ENCODE data around the gene MYCN.

Gene MYCN

DNA sequence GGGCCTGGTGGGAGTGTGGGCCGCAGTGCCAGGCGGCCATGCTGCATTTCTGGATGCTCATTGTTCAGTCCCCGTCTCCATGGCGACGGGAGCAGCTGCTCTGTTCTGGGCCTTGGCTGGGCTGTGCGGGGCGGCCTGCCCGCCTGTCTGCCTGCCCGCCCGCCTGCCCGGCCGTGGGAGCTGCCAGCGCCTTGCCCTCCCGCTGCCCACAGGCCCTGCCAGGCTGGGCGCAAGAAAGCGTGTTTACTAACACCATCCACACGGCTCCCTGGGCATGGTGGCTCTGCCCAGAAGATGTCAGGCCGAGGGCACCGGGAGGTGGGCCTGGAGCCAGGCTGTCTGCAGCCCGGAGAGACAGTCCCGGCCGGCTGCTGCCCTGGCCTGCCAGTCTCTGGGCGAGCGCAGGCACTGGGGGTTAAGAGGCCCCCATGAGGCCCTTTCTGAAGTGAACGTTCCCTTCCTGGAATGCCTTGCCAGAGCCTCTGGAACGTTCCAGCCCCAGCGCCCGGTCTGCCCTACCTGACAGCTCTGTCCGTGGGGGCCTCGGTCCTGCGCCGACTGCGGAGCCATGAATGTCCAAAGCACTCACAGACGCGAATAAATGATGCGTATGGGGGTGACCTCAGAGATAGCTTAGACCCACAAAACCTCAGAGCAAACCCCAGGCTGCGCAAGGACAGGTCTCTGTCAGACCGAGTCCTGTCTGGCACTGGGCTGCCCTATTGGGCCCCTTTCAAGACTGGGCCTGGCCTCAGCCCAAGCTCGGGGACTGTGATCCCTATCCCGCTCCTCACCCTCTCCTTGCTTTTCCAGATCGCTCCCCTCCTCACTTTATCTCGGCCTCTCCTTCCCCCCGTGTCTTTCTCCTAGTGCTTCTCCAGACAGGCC, 44.3 kb downstream of the MYCN start:
- no peak for TF ChIP-seq POLR2A (IDR thresholded peaks at IDR 0.05; ENCODE audit: low read depth, low read length)
- DNase-seq (ENCODE audit: insufficient read length, low spot score) = no peak
- no peak for FAIRE-seq

DNA sequence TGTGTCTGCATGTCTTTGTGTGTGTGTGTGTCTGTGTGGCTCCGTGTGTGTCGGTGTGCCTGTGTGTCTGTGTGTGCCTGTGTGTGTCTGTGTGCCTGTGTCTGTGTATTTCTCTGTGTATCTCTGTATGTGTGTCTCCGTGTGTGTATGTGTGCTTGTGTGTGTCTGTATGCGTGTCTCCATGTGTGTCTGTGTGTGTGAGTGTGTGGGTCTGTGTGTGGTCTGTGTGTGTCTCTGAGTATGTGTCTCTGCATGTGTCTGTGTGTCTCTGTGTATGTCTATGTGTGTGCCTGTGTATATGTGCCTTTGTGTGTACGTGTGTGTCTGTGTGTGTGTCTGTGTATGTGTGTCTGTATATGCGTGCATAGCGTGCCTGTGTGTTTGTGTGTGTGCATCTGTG, 45.2 kb downstream of the MYCN start:
- FAIRE-seq = no peak
- no peak for TF ChIP-seq POLR2A (IDR thresholded peaks at IDR 0.05; ENCODE audit: low read depth, low read length)
- DNase-seq (ENCODE audit: insufficient read length, low spot score) = no peak

DNA sequence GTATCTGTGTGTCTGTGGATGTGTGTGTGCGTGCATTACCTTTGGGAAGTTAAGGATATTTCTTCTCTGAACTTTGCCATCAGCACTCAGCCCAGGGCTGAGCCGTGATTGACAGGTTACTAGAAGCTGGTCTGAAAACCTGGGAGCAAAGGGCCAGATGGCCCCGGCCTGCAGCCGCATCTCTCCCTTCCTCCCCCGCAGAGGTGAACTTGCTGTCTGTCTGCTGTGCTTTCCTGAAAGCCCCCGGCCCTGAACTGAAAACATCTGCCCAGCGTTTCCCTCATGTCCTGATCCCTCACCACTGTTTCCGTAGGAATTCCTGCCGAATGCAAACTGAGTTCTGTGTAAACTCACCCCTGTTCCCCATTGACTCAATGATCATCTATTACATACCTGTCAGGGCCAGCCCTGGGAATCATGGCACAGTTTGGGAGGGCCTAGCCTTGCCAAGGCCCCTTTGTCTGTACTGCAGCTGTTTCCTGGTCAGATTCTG, 45.8 kb downstream of the MYCN start:
- DNase-seq (ENCODE audit: insufficient read length, low spot score) (no peak), FAIRE-seq (no peak)
- no peak for TF ChIP-seq POLR2A (IDR thresholded peaks at IDR 0.05; ENCODE audit: low read depth, low read length)

DNA sequence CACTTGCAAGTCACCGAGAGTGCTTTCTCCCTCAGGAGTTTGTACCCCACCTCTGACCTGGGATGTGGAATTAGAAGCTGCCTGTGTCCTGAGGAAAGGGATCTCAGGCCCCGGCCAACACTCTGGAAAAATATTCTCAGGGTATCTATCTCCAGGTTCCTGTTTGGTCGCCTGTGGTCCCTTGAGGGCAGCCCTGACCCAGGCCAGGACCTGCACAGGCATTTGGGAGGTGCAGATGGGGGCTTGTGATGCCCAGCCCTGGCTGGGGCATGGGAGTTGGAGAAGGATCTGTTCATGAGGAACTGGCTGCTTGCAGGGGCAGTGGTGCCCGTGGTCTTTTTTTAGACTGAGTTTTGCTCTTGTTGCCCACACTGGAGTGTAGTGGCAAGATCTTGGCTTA, 46.3 kb downstream of the MYCN start:
- no peak for TF ChIP-seq POLR2A (IDR thresholded peaks at IDR 0.05; ENCODE audit: low read depth, low read length)
- no peak for FAIRE-seq
- DNase-seq (ENCODE audit: insufficient read length, low spot score) = no peak

DNA sequence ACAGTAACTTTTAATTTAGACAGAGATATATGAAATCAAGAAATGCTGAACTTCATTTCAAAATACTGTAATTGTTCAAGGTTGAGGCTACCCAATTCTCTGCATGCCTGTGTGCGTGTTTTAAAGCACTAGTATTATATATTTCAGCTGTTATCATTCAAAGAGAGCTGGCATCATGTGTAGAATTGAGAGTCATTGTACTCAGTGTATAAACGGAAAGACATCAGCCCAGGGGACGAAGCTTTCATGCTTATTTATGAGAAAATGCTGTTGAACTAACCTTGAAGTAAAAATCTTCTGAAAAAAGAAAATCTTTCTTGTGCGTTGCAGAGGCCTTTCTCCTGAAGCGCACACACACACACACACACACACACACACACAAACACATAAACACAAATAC, 48.4 kb downstream of the MYCN start:
- DNase-seq (ENCODE audit: insufficient read length, low spot score) = no peak
- no peak for TF ChIP-seq POLR2A (IDR thresholded peaks at IDR 0.05; ENCODE audit: low read depth, low read length)
- FAIRE-seq = no peak

DNA sequence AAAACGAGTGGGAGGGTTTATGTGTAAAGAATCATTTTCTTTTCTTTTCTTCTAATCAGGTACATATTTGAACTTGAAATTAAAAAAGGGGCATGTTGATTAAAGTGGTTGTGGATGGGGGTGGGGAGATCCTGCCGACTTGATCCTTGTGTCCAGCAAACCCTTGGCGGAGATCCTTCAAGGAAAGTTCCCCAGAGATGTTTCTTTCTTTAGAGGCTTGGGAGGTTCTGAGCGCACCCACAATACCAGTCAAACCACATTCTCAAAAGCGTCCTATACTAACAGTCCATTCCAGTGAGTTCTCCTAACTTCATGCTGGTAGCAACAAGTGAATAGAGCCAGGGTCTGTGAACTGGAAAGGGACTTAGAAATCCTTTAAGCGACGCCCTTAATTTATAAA, 49.2 kb downstream of the MYCN start:
- FAIRE-seq (no peak), DNase-seq (ENCODE audit: insufficient read length, low spot score) (no peak)
- no peak for TF ChIP-seq POLR2A (IDR thresholded peaks at IDR 0.05; ENCODE audit: low read depth, low read length)

DNA sequence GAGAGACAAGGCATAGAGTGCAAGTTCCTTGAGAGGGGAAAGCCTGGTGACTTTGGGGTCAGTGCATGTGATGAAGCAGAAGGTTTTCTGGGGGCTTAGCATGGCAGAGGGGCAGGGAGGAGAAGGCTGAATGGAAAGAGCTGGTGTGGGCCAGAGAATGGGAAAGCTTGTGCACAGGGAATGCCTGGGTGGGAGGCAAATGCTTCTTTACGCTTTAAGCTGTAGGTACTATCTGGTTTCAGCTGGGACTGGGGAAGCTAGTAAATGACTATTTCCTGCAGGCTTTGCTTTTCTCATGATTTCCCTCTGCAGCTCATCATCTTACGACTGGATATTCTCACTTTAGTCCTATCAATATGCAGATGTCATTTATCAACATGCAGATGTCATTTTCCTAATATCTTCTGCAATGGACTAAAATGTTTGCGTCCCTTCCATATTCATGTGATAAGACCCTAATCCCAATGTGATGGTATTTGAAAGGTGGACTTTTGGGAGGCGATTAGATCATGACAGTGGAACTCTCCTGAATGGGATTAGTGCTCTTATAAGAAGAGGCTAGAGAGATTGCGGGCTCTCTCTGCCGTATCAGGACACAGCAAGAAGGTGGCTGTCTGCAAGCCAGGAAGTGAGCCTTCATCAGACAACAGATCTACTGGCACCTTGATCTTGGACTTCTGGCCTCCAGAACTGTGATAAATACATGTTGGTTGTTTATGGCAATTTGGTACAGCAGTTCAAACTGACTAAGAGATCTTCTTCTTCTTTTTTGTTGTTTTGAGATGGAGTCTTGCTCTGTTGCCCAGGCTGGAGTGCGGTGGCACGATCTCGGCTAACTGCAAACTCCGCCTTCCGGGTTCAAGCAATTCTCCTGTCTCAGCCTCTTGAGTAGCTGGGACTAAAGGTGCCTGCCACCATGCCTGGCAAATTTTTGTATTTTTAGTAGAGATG, 50.1 kb downstream of the MYCN start:
- DNase-seq (ENCODE audit: insufficient read length, low spot score) (no peak), FAIRE-seq (no peak)
- TF ChIP-seq POLR2A (IDR thresholded peaks at IDR 0.05; ENCODE audit: low read depth, low read length) = no peak

DNA sequence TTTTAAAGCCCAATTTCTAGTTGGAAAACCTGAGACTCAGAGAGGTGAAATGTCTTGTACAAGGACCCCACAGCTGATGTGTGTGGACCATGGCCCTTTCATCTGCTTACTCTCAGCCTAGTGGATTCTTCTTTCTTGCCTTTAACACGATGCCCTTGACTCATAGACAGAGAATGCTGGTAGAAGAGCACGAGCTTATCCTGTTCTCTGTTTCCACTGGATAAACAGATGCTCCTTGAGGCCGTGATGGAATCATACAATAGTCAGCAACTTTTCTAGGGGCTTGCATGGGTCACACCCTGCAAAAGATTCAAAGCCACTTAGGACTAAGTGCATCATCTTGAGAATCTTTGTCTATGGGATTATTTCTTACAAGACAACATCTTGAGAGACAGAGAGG, 50.9 kb downstream of the MYCN start:
- DNase-seq (ENCODE audit: insufficient read length, low spot score) = no peak
- FAIRE-seq = no peak
- no peak for TF ChIP-seq POLR2A (IDR thresholded peaks at IDR 0.05; ENCODE audit: low read depth, low read length)

DNA sequence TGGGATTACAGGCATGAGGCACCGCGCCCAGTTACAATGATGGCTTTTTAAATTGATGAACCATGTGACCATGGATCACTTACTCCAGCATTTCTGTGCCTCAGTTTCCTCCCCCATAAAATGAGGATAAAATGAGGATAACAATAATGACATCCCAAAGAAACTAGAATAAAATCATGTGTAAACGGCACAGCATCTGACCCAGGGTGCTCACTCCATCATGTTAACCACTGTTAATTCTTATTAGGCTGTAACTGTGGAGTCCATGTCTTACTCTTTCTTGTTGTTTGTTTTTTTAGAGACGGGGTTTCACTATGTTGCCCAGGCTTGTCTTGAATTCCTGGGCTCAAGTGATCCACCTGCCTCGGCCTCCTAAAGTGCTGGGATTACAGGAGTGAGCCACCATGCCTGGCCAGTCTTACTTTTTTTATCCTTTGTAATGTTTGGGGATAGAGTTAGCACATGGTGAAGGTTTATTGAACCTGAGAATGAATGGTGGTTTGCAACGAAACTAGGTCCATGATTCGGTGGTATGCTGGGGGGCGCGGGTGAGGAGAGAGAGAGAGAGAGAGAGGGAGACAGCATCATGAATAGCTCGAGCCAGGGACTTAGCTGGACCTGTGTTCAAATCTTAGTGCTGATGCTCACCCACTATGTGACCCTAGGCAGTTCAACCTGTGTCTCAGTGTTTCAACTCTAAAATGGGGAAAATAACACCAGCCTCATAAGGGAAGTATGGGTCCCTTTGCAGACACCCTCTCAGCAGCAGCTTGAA, 52.3 kb downstream of the MYCN start:
- no peak for TF ChIP-seq POLR2A (IDR thresholded peaks at IDR 0.05; ENCODE audit: low read depth, low read length)
- FAIRE-seq (no peak), DNase-seq (ENCODE audit: insufficient read length, low spot score) (no peak)

DNA sequence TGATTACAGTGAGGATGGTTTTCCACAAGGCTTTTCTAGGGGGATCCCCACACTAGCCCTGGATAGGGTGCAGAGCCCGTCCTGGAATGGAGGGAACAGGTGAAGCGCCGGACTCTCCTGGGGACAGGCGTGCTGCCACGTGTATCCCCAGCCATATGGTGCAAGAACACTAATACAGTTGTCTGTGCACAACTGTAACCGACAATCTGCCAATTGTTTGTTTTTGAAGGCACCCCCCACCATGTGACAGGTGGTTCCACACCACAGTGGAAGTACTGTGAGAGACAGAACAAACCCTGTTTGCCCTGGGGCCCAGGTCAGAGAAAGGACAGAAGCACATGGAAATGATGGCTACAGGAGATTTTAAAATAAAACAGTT, 52.9 kb downstream of the MYCN start:
- DNase-seq (ENCODE audit: insufficient read length, low spot score) = no peak
- TF ChIP-seq POLR2A (IDR thresholded peaks at IDR 0.05; ENCODE audit: low read depth, low read length) = no peak
- FAIRE-seq = no peak

DNA sequence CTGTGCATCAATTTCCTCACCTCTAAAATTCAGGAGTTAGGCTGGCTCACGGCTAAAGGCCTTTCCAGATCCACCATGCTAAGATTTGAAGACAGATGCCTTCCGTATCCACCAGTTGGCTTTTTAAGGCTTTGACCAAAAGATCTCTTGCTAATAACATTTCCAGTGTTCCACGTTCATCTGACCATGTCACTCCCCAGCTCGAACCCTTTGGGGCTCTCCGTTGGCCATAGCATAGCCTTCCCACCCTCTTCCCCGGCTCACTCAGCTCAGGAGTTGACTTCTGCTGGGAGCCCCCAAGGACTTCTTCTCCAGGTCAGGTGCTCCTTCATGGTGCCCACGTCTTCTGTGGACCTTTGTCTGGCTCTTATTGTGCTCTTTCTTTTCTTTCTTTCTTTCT, 53.3 kb downstream of the MYCN start:
- no peak for TF ChIP-seq POLR2A (IDR thresholded peaks at IDR 0.05; ENCODE audit: low read depth, low read length)
- no peak for FAIRE-seq
- no peak for DNase-seq (ENCODE audit: insufficient read length, low spot score)

DNA sequence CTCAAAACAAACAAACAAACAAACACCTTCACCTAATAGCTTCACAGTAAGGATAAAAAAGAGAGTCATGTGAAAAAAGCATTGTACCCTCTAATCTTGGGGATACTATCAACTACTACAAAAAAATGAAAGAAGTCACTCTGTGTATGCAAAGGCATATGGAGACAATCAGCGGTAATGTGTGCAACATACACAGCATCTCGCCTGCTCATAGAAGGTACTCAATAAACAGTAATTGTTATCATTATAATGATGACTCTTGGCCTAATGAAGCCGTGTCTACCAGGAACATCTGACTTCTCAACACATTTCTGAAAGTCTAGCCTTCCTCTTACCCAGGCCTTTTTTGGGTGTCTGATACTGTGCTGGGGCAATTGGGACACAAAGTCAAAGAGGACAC, 55.3 kb downstream of the MYCN start:
- FAIRE-seq = no peak
- DNase-seq (ENCODE audit: insufficient read length, low spot score) = no peak
- no peak for TF ChIP-seq POLR2A (IDR thresholded peaks at IDR 0.05; ENCODE audit: low read depth, low read length)

All from H54 (cell line).